Trophoblast cell (in vitro differentiated cells and primary cell): Measurements from ENCODE around the gene TXLNG.

Experiments used
- DNase-seq, 2 donors: peaks; one replicate each; pipeline ENCODE4 v3.0.0-alpha.2; 2016
- H2AFZ ChIP-seq: 2 replicates; pipeline ENCODE4 v1.6.1; 2013; ENCODE audit warnings: low read length, moderate library complexity, mild to moderate bottlenecking; ENCODE audit not compliant: insufficient read depth, poor library complexity
- H2AK5ac ChIP-seq: 2 replicates; pipeline ENCODE4 v1.6.1; 2013; ENCODE audit warnings: mild to moderate bottlenecking, low read length
- H2BK120ac ChIP-seq: 2 replicates; pipeline ENCODE4 v1.6.1; 2013; ENCODE audit warnings: low read length, mild to moderate bottlenecking, moderate library complexity; ENCODE audit not compliant: insufficient read depth, poor library complexity
- H2BK12ac ChIP-seq: 2 replicates; pipeline ENCODE4 v1.6.1; 2013; ENCODE audit warnings: mild to moderate bottlenecking, low read length, moderate library complexity
- H2BK5ac ChIP-seq: 2 replicates; pipeline ENCODE4 v1.6.1; 2013; ENCODE audit warnings: low read length, low read depth, moderate library complexity, mild to moderate bottlenecking; ENCODE audit not compliant: poor library complexity
- H3K14ac ChIP-seq: 2 replicates; pipeline ENCODE4 v1.6.1; 2013; ENCODE audit warnings: mild to moderate bottlenecking, low read length
- H3K18ac ChIP-seq: 2 replicates; pipeline ENCODE4 v1.6.1; 2013; ENCODE audit warnings: mild to moderate bottlenecking, low read length
- H3K23ac ChIP-seq: 2 replicates; pipeline ENCODE4 v1.6.1; 2013; ENCODE audit warnings: low read length
- H3K27ac ChIP-seq: 2 replicates; pipeline ENCODE4 v1.5.1; 2013; ENCODE audit warnings: low read depth, mild to moderate bottlenecking, inconsistent platforms, low read length, moderate library complexity
- H3K27me3 ChIP-seq: 2 replicates; pipeline ENCODE4 v1.6.1; 2013; ENCODE audit warnings: inconsistent platforms, mild to moderate bottlenecking, low read length, moderate library complexity; ENCODE audit not compliant: insufficient read depth
- H3K36me3 ChIP-seq, 2 experiments: 1 replicate in 1 of 2; 2 replicates in 1 of 2; pipeline ENCODE4 v1.6.1; 2013; ENCODE audit warnings: low read length in 2 of 2, mild to moderate bottlenecking in 2 of 2, moderate library complexity in 1 of 2; ENCODE audit not compliant: insufficient read depth in 2 of 2, control insufficient read depth in 1 of 2
- H3K4ac ChIP-seq: 2 replicates; pipeline ENCODE4 v1.6.1; 2013; ENCODE audit warnings: low read depth, mild to moderate bottlenecking, low read length, moderate library complexity
- H3K4me1 ChIP-seq, 2 experiments: 1 replicate in 1 of 2; 2 replicates in 1 of 2; pipeline ENCODE4 v1.6.1; 2013; ENCODE audit warnings: low read length in 2 of 2, mild to moderate bottlenecking in 2 of 2, moderate library complexity in 1 of 2; ENCODE audit not compliant: insufficient read depth in 2 of 2, control insufficient read depth in 1 of 2
- H3K4me2 ChIP-seq: 2 replicates; pipeline ENCODE4 v1.6.1; 2013; ENCODE audit warnings: inconsistent platforms, mild to moderate bottlenecking, low read length, moderate library complexity
- H3K4me3 ChIP-seq: 2 replicates; pipeline ENCODE4 v1.5.1; 2013; ENCODE audit warnings: mild to moderate bottlenecking, low read depth, low read length, inconsistent platforms
- H3K79me1 ChIP-seq: one replicate; pipeline ENCODE4 v1.6.1; 2013; ENCODE audit warnings: low read length
- H3K79me2 ChIP-seq: 2 replicates; pipeline ENCODE4 v1.6.1; 2013; ENCODE audit warnings: low read length, mild to moderate bottlenecking; ENCODE audit not compliant: control insufficient read depth, insufficient read depth, poor library complexity
- H3K9ac ChIP-seq: 2 replicates; pipeline ENCODE4 v1.6.1; 2013; ENCODE audit warnings: mild to moderate bottlenecking, low read length
- H3K9me3 ChIP-seq: 2 replicates; pipeline ENCODE4 v1.6.1; 2013; ENCODE audit warnings: low read depth, mild to moderate bottlenecking, control low read depth, inconsistent platforms, low read length; ENCODE audit not compliant: insufficient read depth
- H4K12ac ChIP-seq: 2 replicates; pipeline ENCODE4 v1.6.1; 2013; ENCODE audit warnings: low read depth, mild to moderate bottlenecking, low read length, moderate library complexity
- H4K8ac ChIP-seq: 2 replicates; pipeline ENCODE4 v1.6.1; 2013; ENCODE audit warnings: low read depth, mild to moderate bottlenecking, low read length, moderate library complexity
- H4K91ac ChIP-seq: one replicate; pipeline ENCODE4 v1.6.1; 2013; ENCODE audit warnings: low read depth, mild to moderate bottlenecking, low read length, moderate library complexity
- WGBS: extraction: QIAGEN DNeasy Blood & Tissue Kit; methylation state at CpG from one replicate; pipeline ENCODE4 v1.1.7; 2013; ENCODE audit warnings: missing lambda C conversion rate; ENCODE audit not compliant: insufficient read length, insufficient coverage; ENCODE audit errors: extremely low coverage; 5-methylcytosine and 5-hydroxymethylcytosine counted together

Gene TXLNG

DNA sequence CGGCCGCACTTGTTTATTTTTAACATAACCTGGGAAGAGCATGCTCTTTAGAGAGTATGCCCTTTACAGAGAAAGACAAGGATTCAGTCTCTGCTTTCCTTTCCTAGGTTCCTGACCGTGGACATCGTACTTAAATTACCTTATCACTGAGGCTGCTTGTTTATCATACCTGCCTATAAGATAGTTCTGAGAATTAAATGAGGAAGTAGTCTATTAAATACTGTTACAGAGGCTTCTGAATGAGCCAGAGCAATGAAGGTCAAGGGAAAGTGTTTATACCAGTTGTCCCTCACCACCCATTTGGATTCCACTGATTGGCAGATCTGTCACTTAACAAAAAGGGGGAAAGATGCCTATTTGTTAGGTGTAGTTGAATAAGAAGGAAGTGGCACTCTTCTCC is 10.0 kb downstream of the TXLNG start:
- H3K79me2 ChIP-seq: no peaks in the 10 kb centered on the region
- no peaks in the 10 kb centered on the region for H3K79me1 ChIP-seq
- no peak overlapping the region for H2BK5ac ChIP-seq
- no peak overlapping the region for H4K12ac ChIP-seq
- no peak overlapping the region for H3K14ac ChIP-seq
- no peak overlapping the region for H3K18ac ChIP-seq
- H4K91ac ChIP-seq: no peak overlapping the region
- no peaks in the 10 kb centered on the region for H3K27me3 ChIP-seq
- H2AFZ ChIP-seq: no peak overlapping the region
- no peak overlapping the region for H2BK12ac ChIP-seq
- no CpG with 5 or more reads among the region's 4 CpGs for WGBS
- no peak overlapping the region for H4K8ac ChIP-seq
- peaks cover 0 to 2% of the 10 kb centered on the region in 2 experiments for H3K36me3 ChIP-seq
- no peak overlapping the region for H3K23ac ChIP-seq
- H2AK5ac ChIP-seq: no peak overlapping the region
- no peaks in the 10 kb centered on the region for H3K9me3 ChIP-seq
- no peak for DNase-seq
- H3K4me2 ChIP-seq: no peak overlapping the region
- H3K9ac ChIP-seq: no peak overlapping the region
- H3K4me3 ChIP-seq: no peak overlapping the region
- no peaks in the 10 kb centered on the region for H3K4me1 ChIP-seq
- no peak overlapping the region for H2BK120ac ChIP-seq
- H3K27ac ChIP-seq: no peak overlapping the region
- no peak overlapping the region for H3K4ac ChIP-seq

DNA sequence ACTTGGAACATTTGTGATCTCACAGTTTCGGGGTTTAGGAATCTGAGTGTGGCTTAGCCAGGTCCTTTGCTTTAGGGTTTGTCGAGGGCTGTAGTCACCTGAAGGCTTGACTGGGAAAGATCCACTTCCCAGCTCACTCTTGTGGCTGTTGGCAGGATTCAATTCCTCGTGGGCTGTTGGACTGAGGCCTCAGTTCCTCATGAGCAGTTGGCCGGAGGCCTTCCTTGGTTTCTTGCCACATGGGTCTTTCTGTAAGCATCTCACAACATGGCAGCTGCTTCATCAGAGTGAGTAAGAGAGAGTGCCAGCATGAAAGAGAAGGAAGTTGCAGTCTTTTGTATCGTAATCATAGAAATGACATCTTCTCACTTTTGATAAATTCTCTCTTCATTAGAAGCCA is 11.1 kb downstream of the TXLNG start:
- H3K4ac ChIP-seq: no peak overlapping the region
- H3K27me3 ChIP-seq: no peaks in the 10 kb centered on the region
- no peak overlapping the region for H2AK5ac ChIP-seq
- no peaks in the 10 kb centered on the region for H3K4me1 ChIP-seq
- no peaks in the 10 kb centered on the region for H3K79me1 ChIP-seq
- H2BK12ac ChIP-seq: no peak overlapping the region
- H4K12ac ChIP-seq: no peak overlapping the region
- no peak overlapping the region for H3K14ac ChIP-seq
- no peak for DNase-seq
- no peak overlapping the region for H2BK5ac ChIP-seq
- WGBS: no CpG with 5 or more reads among the region's 5 CpGs
- no peaks in the 10 kb centered on the region for H3K79me2 ChIP-seq
- no peak overlapping the region for H3K23ac ChIP-seq
- no peak overlapping the region for H2AFZ ChIP-seq
- no peak overlapping the region for H2BK120ac ChIP-seq
- no peaks in the 10 kb centered on the region for H3K9me3 ChIP-seq
- no peak overlapping the region for H3K27ac ChIP-seq
- H3K4me2 ChIP-seq: no peak overlapping the region
- H3K18ac ChIP-seq: no peak overlapping the region
- no peak overlapping the region for H4K8ac ChIP-seq
- H3K9ac ChIP-seq: no peak overlapping the region
- no peak overlapping the region for H4K91ac ChIP-seq
- peaks cover 0 to 2% of the 10 kb centered on the region in 2 experiments for H3K36me3 ChIP-seq
- no peak overlapping the region for H3K4me3 ChIP-seq

DNA sequence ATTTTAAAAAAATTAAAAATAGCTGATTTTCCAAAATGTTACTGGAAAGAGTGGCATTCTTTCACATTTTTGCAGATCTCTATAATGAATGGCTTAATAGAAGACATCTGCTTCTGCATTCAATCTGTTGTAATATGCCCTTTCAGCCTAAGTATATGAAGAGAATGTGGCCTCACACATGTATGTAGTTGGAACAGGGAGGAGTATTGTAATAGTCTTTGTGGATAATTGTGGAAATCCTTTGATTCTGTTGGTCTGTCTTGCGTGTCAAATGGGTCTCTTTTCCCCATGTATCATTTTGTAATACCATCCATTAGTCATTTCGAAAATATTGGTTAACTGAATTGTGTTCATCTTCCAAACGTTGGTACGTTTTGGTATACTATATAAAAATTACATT is 11.6 kb downstream of the TXLNG start:
- Histone ChIP-seq H4K12ac (no peak overlapping the region), H3K4me1 (no peaks in the 10 kb centered on the region), H3K79me1 (no peaks in the 10 kb centered on the region), H2AK5ac (no peak overlapping the region), H4K91ac (no peak overlapping the region), H2BK120ac (no peak overlapping the region), H3K18ac (no peak overlapping the region), H3K14ac (no peak overlapping the region), H2AFZ (no peak overlapping the region), H2BK12ac (no peak overlapping the region), H3K4me3 (no peak overlapping the region), H3K27me3 (no peaks in the 10 kb centered on the region), H3K4me2 (no peak overlapping the region), H3K9ac (no peak overlapping the region), H2BK5ac (no peak overlapping the region), H3K4ac (no peak overlapping the region), H3K27ac (no peak overlapping the region), H4K8ac (no peak overlapping the region), H3K9me3 (no peaks in the 10 kb centered on the region), H3K36me3 (peaks cover 0 to 2% of the 10 kb centered on the region in 2 experiments), H3K23ac (no peak overlapping the region), H3K79me2 (no peaks in the 10 kb centered on the region)
- WGBS: no CpG with 5 or more reads among the region's 4 CpGs
- no peak for DNase-seq

DNA sequence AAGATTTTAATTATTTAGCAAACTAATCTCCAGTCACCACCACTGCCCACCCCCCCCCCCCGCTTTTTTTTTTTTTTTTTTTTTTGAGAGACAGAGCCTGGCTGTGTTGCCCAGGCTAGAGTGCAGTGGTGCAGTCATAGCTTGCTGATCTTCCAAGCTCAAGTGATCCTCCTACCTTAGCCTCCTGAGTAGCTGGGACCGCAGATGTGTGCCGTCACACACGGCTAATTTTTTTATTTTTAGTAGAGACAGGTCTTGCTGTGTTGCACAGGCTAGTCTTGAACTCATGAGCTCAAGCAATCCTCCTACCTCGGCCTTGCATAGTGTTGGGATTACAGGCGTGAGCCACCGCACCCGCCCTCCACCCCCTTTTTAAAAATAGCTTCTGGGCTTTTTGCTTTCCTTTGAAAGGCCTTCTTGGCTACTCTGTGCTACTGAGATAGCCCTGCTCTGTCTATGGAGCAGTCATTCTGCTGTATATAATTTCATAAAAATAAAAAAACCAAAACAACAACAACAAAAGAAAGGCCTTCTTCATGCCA is 18.7 kb downstream of the TXLNG start:
- no peak overlapping the region for H2BK5ac ChIP-seq
- H3K27me3 ChIP-seq: no peaks in the 10 kb centered on the region
- no peak overlapping the region for H2AFZ ChIP-seq
- H3K4ac ChIP-seq: no peak overlapping the region
- H3K79me2 ChIP-seq: no peaks in the 10 kb centered on the region
- H4K12ac ChIP-seq: no peak overlapping the region
- no peak overlapping the region for H2BK120ac ChIP-seq
- H4K91ac ChIP-seq: no peak overlapping the region
- H3K4me2 ChIP-seq: no peak overlapping the region
- H3K14ac ChIP-seq: no peak overlapping the region
- no peaks in the 10 kb centered on the region for H3K36me3 ChIP-seq
- no peak overlapping the region for H2AK5ac ChIP-seq
- H3K18ac ChIP-seq: no peak overlapping the region
- no peaks in the 10 kb centered on the region for H3K79me1 ChIP-seq
- no peak overlapping the region for H3K4me3 ChIP-seq
- no peak overlapping the region for H3K23ac ChIP-seq
- H3K9ac ChIP-seq: no peak overlapping the region
- no peaks in the 10 kb centered on the region for H3K9me3 ChIP-seq
- no peak for DNase-seq
- H4K8ac ChIP-seq: no peak overlapping the region
- WGBS: no CpG with 5 or more reads among the region's 8 CpGs
- no peak overlapping the region for H2BK12ac ChIP-seq
- H3K4me1 ChIP-seq: no peaks in the 10 kb centered on the region
- no peak overlapping the region for H3K27ac ChIP-seq
